ENCODE data around the gene EFCAB8. TPM values are rescaled to one million over a fixed set of nuclear protein-coding genes. Genes with fewer than 3 reads are reported as not detected.

EFCAB8 gene
- total and polyA plus RNA-seq, 3 experiments from 2014 or later = 0.35 to 0.69 TPM; not detected in 1

GRCh38 chr20:32834972-32835371 lies 23.8 kb upstream of the EFCAB8 start:
- Mint-ChIP-seq H3K27me3 (no peaks in the 10 kb centered on the region), H3K27ac (peak overlapping the region in 1 of 8 donors; percentile 77), H3K4me1 (peaks cover 30 to 64% (median 46%) of the 10 kb centered on the region in 3 donors), H3K36me3 (peaks cover 5 to 87% (median 20%) of the 10 kb centered on the region in 3 donors), H3K9me3 (no peaks in the 10 kb centered on the region), H3K4me3 (no peak overlapping the region)
- ChIA-PET CTCF (no interaction called here), POLR2A (interaction anchor here (1.5 kb wide), 1 partner anchor 15 kb away, joined by 5 read pairs; the partner anchor contains the start of gene MAPRE1)
- Histone ChIP-seq H3K9me3 (ENCODE audit: low read length) (no peaks in the 10 kb centered on the region), H3K4me3 (ENCODE audit: low read length) (no peak overlapping the region), H3K36me3 (ENCODE audit: insufficient read depth, low read length) (peaks cover 36% of the 10 kb centered on the region), H3K4me1 (ENCODE audit: insufficient read depth, low read length) (peaks cover 13% of the 10 kb centered on the region), H3K27ac (ENCODE audit: low read depth, low read length) (no peak overlapping the region), H3K27me3 (ENCODE audit: insufficient read depth, low read length, poor library complexity, severe bottlenecking) (no peaks in the 10 kb centered on the region)
- DNase-seq = no peak

DNA sequence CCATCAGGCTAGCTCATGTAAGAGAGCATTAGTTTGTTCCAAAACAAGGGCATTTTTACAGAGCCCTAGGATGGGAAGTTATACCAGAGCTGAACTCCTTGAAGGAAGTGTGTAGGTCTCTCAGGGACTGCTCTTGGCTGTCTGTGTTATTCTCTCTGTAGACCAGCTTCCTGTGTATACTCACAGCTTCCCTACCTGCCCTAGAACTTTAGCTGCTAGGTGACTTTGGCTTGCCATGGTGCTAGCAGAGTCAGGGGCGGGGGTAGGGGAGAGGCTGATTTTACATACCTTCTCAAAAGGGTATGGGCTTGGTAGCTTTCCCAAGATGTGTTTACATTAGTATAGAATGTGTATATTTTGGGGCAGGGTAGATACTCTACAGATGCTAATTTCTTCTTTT lies 21.6 kb upstream of the EFCAB8 start:
- Mint-ChIP-seq H3K4me3 (no peak overlapping the region), H3K36me3 (peaks cover 0 to 85% (median 20%) of the 10 kb centered on the region in 3 donors), H3K27me3 (no peaks in the 10 kb centered on the region), H3K4me1 (peaks cover 28 to 51% (median 40%) of the 10 kb centered on the region in 3 donors), H3K9me3 (no peaks in the 10 kb centered on the region), H3K27ac (peak overlapping the region in 5 of 8 donors; percentile 2 to 91 (median 51))
- ChIA-PET POLR2A (no interaction called here), CTCF (no interaction called here)
- H3K4me1 ChIP-seq (ENCODE audit: insufficient read depth, low read length) = peaks cover 11% of the 10 kb centered on the region
- no peak overlapping the region for H3K4me3 ChIP-seq (ENCODE audit: low read length)
- H3K36me3 ChIP-seq (ENCODE audit: insufficient read depth, low read length) = peaks cover 38% of the 10 kb centered on the region
- H3K27me3 ChIP-seq (ENCODE audit: insufficient read depth, low read length, poor library complexity, severe bottlenecking) = no peaks in the 10 kb centered on the region
- no peaks in the 10 kb centered on the region for H3K9me3 ChIP-seq (ENCODE audit: low read length)
- no peak overlapping the region for H3K27ac ChIP-seq (ENCODE audit: low read depth, low read length)
- DNase-seq = no peak

GRCh38 chr20:32839227-32839981 lies 19.3 kb upstream of the EFCAB8 start:
- CTCF ChIA-PET = no interaction called here
- peaks cover 35% of the 10 kb centered on the region for H3K36me3 ChIP-seq (ENCODE audit: insufficient read depth, low read length)
- H3K36me3 Mint-ChIP-seq = peaks cover 5 to 84% (median 22%) of the 10 kb centered on the region in 3 donors
- no peaks in the 10 kb centered on the region for H3K27me3 Mint-ChIP-seq
- peaks cover 32 to 52% (median 41%) of the 10 kb centered on the region in 3 donors for H3K4me1 Mint-ChIP-seq
- H3K4me3 ChIP-seq (ENCODE audit: low read length) = no peak overlapping the region
- peaks cover 13% of the 10 kb centered on the region for H3K4me1 ChIP-seq (ENCODE audit: insufficient read depth, low read length)
- DNase-seq = no peak
- no peaks in the 10 kb centered on the region for H3K9me3 ChIP-seq (ENCODE audit: low read length)
- H3K4me3 Mint-ChIP-seq = peak overlapping the region in 1 of 7 donors; percentile 36
- H3K27me3 ChIP-seq (ENCODE audit: insufficient read depth, low read length, poor library complexity, severe bottlenecking) = no peaks in the 10 kb centered on the region
- H3K27ac ChIP-seq (ENCODE audit: low read depth, low read length) = no peak overlapping the region
- H3K9me3 Mint-ChIP-seq = no peaks in the 10 kb centered on the region
- POLR2A ChIA-PET = no interaction called here
- H3K27ac Mint-ChIP-seq = peak overlapping the region in 5 of 8 donors; percentile 24 to 84 (median 33)

- Histone ChIP-seq H3K4me1 (ENCODE audit: insufficient read depth, low read length) (peaks cover 13% of the 10 kb centered on the region), H3K27ac (ENCODE audit: low read depth, low read length) (no peak overlapping the region), H3K9me3 (ENCODE audit: low read length) (no peaks in the 10 kb centered on the region), H3K36me3 (ENCODE audit: insufficient read depth, low read length) (peaks cover 38% of the 10 kb centered on the region), H3K27me3 (ENCODE audit: insufficient read depth, low read length, poor library complexity, severe bottlenecking) (no peaks in the 10 kb centered on the region), H3K4me3 (ENCODE audit: low read length) (no peak overlapping the region)
- Mint-ChIP-seq H3K4me3 (peak overlapping the region in 1 of 7 donors; percentile 36), H3K4me1 (peaks cover 34 to 53% (median 44%) of the 10 kb centered on the region in 3 donors), H3K36me3 (peaks cover 5 to 83% (median 24%) of the 10 kb centered on the region in 3 donors), H3K27me3 (no peaks in the 10 kb centered on the region), H3K9me3 (no peaks in the 10 kb centered on the region), H3K27ac (peak overlapping the region in 3 of 8 donors; percentile 24 to 76 (median 65))
- POLR2A ChIA-PET = no interaction called here
- CTCF ChIA-PET = no interaction called here
- no peak for DNase-seq
Observed at GRCh38 chr20:32839982-32840285, 18.8 kb upstream of the EFCAB8 start.

- peaks cover 18% of the 10 kb centered on the region for H3K4me1 ChIP-seq (ENCODE audit: insufficient read depth, low read length)
- ChIA-PET POLR2A (no interaction called here), CTCF (interaction anchor here (1.9 kb wide), 1 partner anchor 62 kb away, joined by 6 read pairs; no protein-coding TSS in a partner anchor)
- Mint-ChIP-seq H3K4me1 (peaks cover 41 to 59% (median 53%) of the 10 kb centered on the region in 3 donors), H3K36me3 (peaks cover 5 to 86% (median 23%) of the 10 kb centered on the region in 3 donors), H3K27me3 (no peaks in the 10 kb centered on the region), H3K9me3 (no peaks in the 10 kb centered on the region), H3K4me3 (no peak overlapping the region), H3K27ac (peak overlapping the region in 1 of 8 donors; percentile 46)
- no peak overlapping the region for H3K4me3 ChIP-seq (ENCODE audit: low read length)
- no peak for DNase-seq
- no peak overlapping the region for H3K27ac ChIP-seq (ENCODE audit: low read depth, low read length)
- no peaks in the 10 kb centered on the region for H3K27me3 ChIP-seq (ENCODE audit: insufficient read depth, low read length, poor library complexity, severe bottlenecking)
- no peaks in the 10 kb centered on the region for H3K9me3 ChIP-seq (ENCODE audit: low read length)
- peaks cover 44% of the 10 kb centered on the region for H3K36me3 ChIP-seq (ENCODE audit: insufficient read depth, low read length)
Observed at GRCh38 chr20:32841174-32841573, 17.5 kb upstream of the EFCAB8 start.

- Mint-ChIP-seq H3K4me1 (peaks cover 45 to 59% (median 57%) of the 10 kb centered on the region in 3 donors), H3K27me3 (no peaks in the 10 kb centered on the region), H3K4me3 (no peak overlapping the region), H3K36me3 (peaks cover 8 to 86% (median 27%) of the 10 kb centered on the region in 3 donors), H3K9me3 (no peaks in the 10 kb centered on the region), H3K27ac (peak overlapping the region in 5 of 8 donors; percentile 8 to 77 (median 61))
- CTCF ChIA-PET = interaction anchor here (1.9 kb wide), 1 partner anchor 63 kb away, joined by 6 read pairs; no protein-coding TSS in a partner anchor
- Histone ChIP-seq H3K4me3 (ENCODE audit: low read length) (no peak overlapping the region), H3K27me3 (ENCODE audit: insufficient read depth, low read length, poor library complexity, severe bottlenecking) (no peaks in the 10 kb centered on the region), H3K4me1 (ENCODE audit: insufficient read depth, low read length) (peaks cover 18% of the 10 kb centered on the region), H3K9me3 (ENCODE audit: low read length) (no peaks in the 10 kb centered on the region), H3K27ac (ENCODE audit: low read depth, low read length) (no peak overlapping the region), H3K36me3 (ENCODE audit: insufficient read depth, low read length) (peaks cover 44% of the 10 kb centered on the region)
- no peak for DNase-seq
- POLR2A ChIA-PET = no interaction called here
Observed at GRCh38 chr20:32841632-32842031, 17.1 kb upstream of the EFCAB8 start.

- H3K9me3 ChIP-seq (ENCODE audit: low read length) = no peaks in the 10 kb centered on the region
- H3K27ac ChIP-seq (ENCODE audit: low read depth, low read length) = no peak overlapping the region
- Mint-ChIP-seq H3K27me3 (no peaks in the 10 kb centered on the region), H3K36me3 (peaks cover 16 to 87% (median 36%) of the 10 kb centered on the region in 3 donors), H3K27ac (peak overlapping the region in 6 of 8 donors; percentile 2 to 77 (median 44)), H3K4me1 (peaks cover 45 to 55% (median 53%) of the 10 kb centered on the region in 3 donors), H3K4me3 (peak overlapping the region in 1 of 7 donors; percentile 36), H3K9me3 (no peaks in the 10 kb centered on the region)
- peaks cover 12% of the 10 kb centered on the region for H3K4me1 ChIP-seq (ENCODE audit: insufficient read depth, low read length)
- DNase-seq = no peak
- ChIA-PET CTCF (interaction anchor here (0.9 to 1.9 kb wide), 3 partner anchors 13 to 64 kb away, joined by 3 to 6 read pairs (median 3); no protein-coding TSS in a partner anchor), POLR2A (no interaction called here)
- H3K27me3 ChIP-seq (ENCODE audit: insufficient read depth, low read length, poor library complexity, severe bottlenecking) = no peaks in the 10 kb centered on the region
- H3K36me3 ChIP-seq (ENCODE audit: insufficient read depth, low read length) = peaks cover 56% of the 10 kb centered on the region
- H3K4me3 ChIP-seq (ENCODE audit: low read length) = no peak overlapping the region
Observed at GRCh38 chr20:32842688-32843524, 15.8 kb upstream of the EFCAB8 start.

GRCh38 chr20:32845786-32846185 lies 12.9 kb upstream of the EFCAB8 start:
- Mint-ChIP-seq H3K27me3 (no peaks in the 10 kb centered on the region), H3K9me3 (no peaks in the 10 kb centered on the region), H3K4me1 (peaks cover 40 to 44% (median 41%) of the 10 kb centered on the region in 3 donors), H3K36me3 (peaks cover 16 to 87% (median 26%) of the 10 kb centered on the region in 3 donors), H3K27ac (peak overlapping the region in 3 of 8 donors; percentile 17 to 53 (median 35)), H3K4me3 (no peak overlapping the region)
- Histone ChIP-seq H3K27ac (ENCODE audit: low read depth, low read length) (no peak overlapping the region), H3K36me3 (ENCODE audit: insufficient read depth, low read length) (peaks cover 47% of the 10 kb centered on the region), H3K4me1 (ENCODE audit: insufficient read depth, low read length) (peaks cover 12% of the 10 kb centered on the region), H3K9me3 (ENCODE audit: low read length) (no peaks in the 10 kb centered on the region), H3K27me3 (ENCODE audit: insufficient read depth, low read length, poor library complexity, severe bottlenecking) (no peaks in the 10 kb centered on the region), H3K4me3 (ENCODE audit: low read length) (no peak overlapping the region)
- POLR2A ChIA-PET = no interaction called here
- CTCF ChIA-PET = no interaction called here
- DNase-seq = no peak

Data from CD8-positive, alpha-beta memory T cell (primary cell).